ENCODE data around the gene B4GALNT1. TPM values are rescaled to one million over a fixed set of nuclear protein-coding genes. Genes with fewer than 3 reads are reported as not detected.
A peak's percentile ranks its signal among the peaks of the same experiment; 100 is the strongest.

The B4GALNT1 gene
- total RNA-seq, 4 donors from 2014 or later: 2.9 to 14.1 (median 3.9) TPM

- no peak for DNase-seq
- H3K4me1 ChIP-seq: no peaks in the 10 kb centered on the region
- H3K36me3 ChIP-seq: no peaks in the 10 kb centered on the region
- no peaks in the 10 kb centered on the region for H3K9me3 ChIP-seq
- TF ChIP-seq POLR2A (IDR thresholded peaks at IDR 0.05): no peak
- TF ChIP-seq CTCF (IDR thresholded peaks at IDR 0.05): no peak
- no peak overlapping the region for H3K4me3 ChIP-seq
- no peak overlapping the region for H3K27ac ChIP-seq
- intact Hi-C loops (cut with DNase I; ENCODE audit: low total_unique reads): no loop called here
- no peaks in the 10 kb centered on the region for H3K27me3 ChIP-seq
These were observed 48.3 kb downstream of the B4GALNT1 start for GRCh38 chr12:57584690-57585089.

GRCh38 chr12:57584050-57584449 lies 49.0 kb downstream of the B4GALNT1 start:
- no peak overlapping the region for H3K27ac ChIP-seq
- intact Hi-C loops (cut with DNase I; ENCODE audit: low total_unique reads): no loop called here
- H3K4me3 ChIP-seq: no peak overlapping the region
- no peaks in the 10 kb centered on the region for H3K4me1 ChIP-seq
- TF ChIP-seq CTCF (IDR thresholded peaks at IDR 0.05): no peak
- no peak for TF ChIP-seq POLR2A (IDR thresholded peaks at IDR 0.05)
- H3K27me3 ChIP-seq: no peaks in the 10 kb centered on the region
- DNase-seq: no peak
- no peaks in the 10 kb centered on the region for H3K36me3 ChIP-seq
- no peaks in the 10 kb centered on the region for H3K9me3 ChIP-seq

- peak; percentile 58 to 81 for DNase-seq
- H3K27me3 ChIP-seq: no peaks in the 10 kb centered on the region
- H3K9me3 ChIP-seq: no peaks in the 10 kb centered on the region
- H3K36me3 ChIP-seq: no peaks in the 10 kb centered on the region
- intact Hi-C loops (cut with DNase I; ENCODE audit: low total_unique reads): loop anchor here (2.0 kb wide), 1 partner anchor 38 kb away; no protein-coding TSS in a partner anchor
- H3K4me1 ChIP-seq: no peaks in the 10 kb centered on the region
- TF ChIP-seq CTCF (IDR thresholded peaks at IDR 0.05) (peak; percentile 83 to 97 (median 90)), POLR2A (IDR thresholded peaks at IDR 0.05) (no peak)
- H3K27ac ChIP-seq: no peak overlapping the region
- no peak overlapping the region for H3K4me3 ChIP-seq
These were observed 49.8 kb downstream of the B4GALNT1 start for GRCh38 chr12:57583008-57583831.

- no peak for DNase-seq
- Histone ChIP-seq H3K4me3 (no peak overlapping the region), H3K27me3 (no peaks in the 10 kb centered on the region), H3K9me3 (no peaks in the 10 kb centered on the region), H3K27ac (no peak overlapping the region), H3K36me3 (no peaks in the 10 kb centered on the region), H3K4me1 (no peaks in the 10 kb centered on the region)
- intact Hi-C loops (cut with DNase I; ENCODE audit: low total_unique reads): loop anchor here (2.0 kb wide), 1 partner anchor 38 kb away; no protein-coding TSS in a partner anchor
- TF ChIP-seq POLR2A (IDR thresholded peaks at IDR 0.05): no peak
These were observed 50.6 kb downstream of the B4GALNT1 start for GRCh38 chr12:57582440-57582839.

- TF ChIP-seq CTCF (IDR thresholded peaks at IDR 0.05) (no peak), POLR2A (IDR thresholded peaks at IDR 0.05) (no peak)
These were observed 51.2 kb downstream of the B4GALNT1 start for GRCh38 chr12:57581802-57582201.

More at GRCh38 chr12:57581802-57582201, 51.2 kb downstream of the B4GALNT1 start:
- Histone ChIP-seq H3K9me3 (no peaks in the 10 kb centered on the region), H3K36me3 (no peaks in the 10 kb centered on the region), H3K27ac (no peak overlapping the region), H3K4me3 (no peak overlapping the region), H3K4me1 (no peaks in the 10 kb centered on the region), H3K27me3 (no peaks in the 10 kb centered on the region)
- DNase-seq: no peak
- intact Hi-C loops (cut with DNase I; ENCODE audit: low total_unique reads): loop anchor here (2.0 kb wide), 1 partner anchor 39 kb away; no protein-coding TSS in a partner anchor
